GF-D8 (cell line): ENCODE measurements around the gene RBM15B.
"Not testable (repeated sequence)": the region's sequence is repeated elsewhere in the genome, so short reads cannot be mapped to it uniquely, and the experiment has no call there.

Source experiments
- DNase-seq: peaks from one replicate; lab custom pipeline; 2025; lab: John Stamatoyannopoulos, UW

Gene RBM15B

GRCh38 chr3:51391075-51391565 is at the start of gene RBM15B:
TSS of gene RBM15B (plus strand) at chr3:51391285. CDS start at chr3:51391400, 115 bp downstream.
- peak; percentile 87 for DNase-seq

- DNase-seq: no peak
Observed at GRCh38 chr3:51343918-51344687, 47.0 kb upstream of the RBM15B start.

DNA sequence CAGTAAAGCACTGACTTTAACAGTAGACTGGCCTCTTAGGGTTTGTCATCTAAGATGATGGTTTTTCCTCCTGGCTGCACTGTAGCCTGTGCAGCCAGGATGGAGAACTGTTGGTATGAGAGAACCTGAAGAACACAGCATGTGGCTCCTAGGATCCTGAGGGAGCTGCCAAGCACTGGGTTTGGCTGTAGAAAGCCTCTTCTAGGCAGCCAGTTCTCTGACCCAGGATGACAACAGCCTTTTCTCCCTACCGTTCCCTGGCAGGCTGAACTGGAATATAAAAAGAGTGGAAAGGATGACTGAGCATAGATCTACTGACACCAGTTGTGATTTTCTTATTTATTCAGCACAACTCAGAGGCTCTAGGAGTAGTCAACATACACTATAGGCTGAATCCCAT is 40.3 kb upstream of the RBM15B start:
- no peak for DNase-seq

- DNase-seq: no peak
Observed at GRCh38 chr3:51353131-51353530, 38.0 kb upstream of the RBM15B start.

GRCh38 chr3:51353691-51354090 is 37.4 kb upstream of the RBM15B start:
- no peak for DNase-seq

DNA sequence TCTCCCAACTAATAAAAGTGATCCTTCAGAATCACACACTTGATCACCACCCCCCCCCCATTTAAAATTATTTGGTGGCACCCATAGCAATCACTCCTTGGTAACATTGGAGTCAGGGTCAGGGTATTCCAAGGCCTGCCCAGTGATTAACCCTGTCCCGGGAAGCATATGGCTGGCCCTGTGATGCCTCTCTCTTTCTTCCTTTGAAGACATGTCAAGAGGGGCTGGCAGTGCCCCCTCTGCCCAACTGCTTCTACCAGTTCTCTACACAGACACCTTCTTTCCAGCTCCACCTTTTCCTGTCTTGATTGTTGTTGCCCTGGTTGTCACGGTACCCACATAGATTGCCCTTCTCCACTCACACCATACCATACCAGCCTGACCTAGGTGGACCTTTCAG is 36.9 kb upstream of the RBM15B start:
- DNase-seq: no peak

DNA sequence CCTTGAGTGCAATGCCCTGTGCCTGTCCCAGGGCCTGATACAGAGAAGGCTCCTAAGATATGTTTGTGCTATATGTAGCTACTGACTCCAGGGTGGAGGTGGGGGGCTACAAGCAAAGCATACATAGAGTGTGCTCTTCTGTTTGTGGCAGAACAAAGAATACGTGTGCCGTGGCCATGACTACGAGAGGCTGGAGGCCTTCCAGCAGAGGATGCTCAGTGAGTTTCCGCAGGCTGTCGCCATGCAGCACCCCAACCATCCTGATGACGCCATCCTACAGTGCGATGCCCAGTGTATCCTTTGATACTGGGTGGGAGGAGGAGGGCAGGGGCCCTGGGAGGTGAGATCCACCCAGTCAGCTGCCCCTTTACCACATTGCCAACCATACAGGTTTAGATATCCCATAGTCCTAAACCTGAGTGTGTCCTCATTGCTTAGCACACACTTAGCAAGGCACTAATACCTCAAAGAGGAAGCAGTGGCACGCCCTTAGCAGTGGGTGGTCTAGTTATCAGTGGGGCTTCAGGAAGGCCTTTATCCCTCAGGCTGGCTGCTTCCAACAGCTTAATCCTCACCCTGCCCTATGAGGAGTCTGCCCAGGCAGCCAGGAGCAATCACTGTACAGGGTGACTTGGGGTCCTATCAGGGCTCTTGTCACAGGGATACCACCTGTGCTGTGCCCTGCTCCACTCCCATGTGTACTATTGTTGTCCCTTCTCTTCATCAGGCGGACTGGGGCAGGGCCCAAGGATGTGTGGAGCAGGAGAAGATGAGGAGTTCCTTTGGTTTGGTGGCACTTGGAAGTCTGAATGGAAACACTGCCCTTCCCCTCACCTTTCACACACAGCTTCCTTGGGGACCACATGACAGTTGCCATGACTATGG is 36.1 kb upstream of the RBM15B start:
- no peak for DNase-seq

GRCh38 chr3:51355891-51356578 is 35.0 kb upstream of the RBM15B start:
- no peak for DNase-seq

- no peak for DNase-seq
Observed at GRCh38 chr3:51357856-51358255, 33.2 kb upstream of the RBM15B start.

DNA sequence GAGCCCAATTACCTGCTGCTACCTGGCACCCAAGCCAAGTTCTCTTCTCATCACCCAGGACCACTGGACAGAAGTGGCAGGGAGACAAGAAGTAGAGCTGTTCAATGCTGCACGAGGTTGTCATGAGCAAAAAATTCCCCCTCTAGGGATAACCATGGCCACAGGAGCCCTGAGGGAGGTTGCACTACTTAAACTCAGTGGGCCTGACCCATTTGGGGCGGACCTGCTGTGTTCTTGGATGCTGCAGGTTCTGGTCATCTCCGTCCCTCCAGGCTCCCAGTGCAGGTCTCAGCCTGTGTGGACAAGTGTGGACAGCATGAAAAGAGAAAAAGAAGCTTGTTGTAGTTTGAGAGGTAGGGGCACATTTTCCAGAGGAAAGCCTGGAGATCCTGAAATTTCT is 32.1 kb upstream of the RBM15B start:
- DNase-seq: no peak

DNA sequence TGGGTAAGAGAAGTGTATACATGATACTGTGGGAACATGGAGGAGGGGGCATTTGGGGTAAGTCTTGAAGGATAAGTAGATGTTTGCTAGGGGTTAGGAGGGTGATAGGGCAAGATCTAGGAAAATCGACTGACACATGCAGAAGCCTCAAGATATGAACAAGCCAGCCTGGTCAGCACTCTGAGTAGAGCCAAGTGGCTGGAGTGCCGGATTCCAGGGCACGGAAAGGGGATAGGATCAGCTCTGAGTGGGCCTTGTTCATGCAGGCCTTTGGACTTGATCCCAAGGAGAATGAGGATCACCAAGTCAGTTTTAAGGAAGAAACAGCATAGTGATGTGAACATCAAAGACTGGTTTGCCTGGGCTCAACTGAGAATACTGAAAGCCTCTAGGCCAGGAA is 30.3 kb upstream of the RBM15B start:
- no peak for DNase-seq

GRCh38 chr3:51361746-51362145 is 29.3 kb upstream of the RBM15B start:
- DNase-seq: no peak

- no peak for DNase-seq
Observed at GRCh38 chr3:51362476-51362875, 28.6 kb upstream of the RBM15B start.

- DNase-seq: not testable (repeated sequence)
Observed at GRCh38 chr3:51368276-51368675, 22.8 kb upstream of the RBM15B start.

GRCh38 chr3:51371943-51372557 is 19.0 kb upstream of the RBM15B start:
- DNase-seq: peak; percentile 5

- no peak for DNase-seq
Observed at GRCh38 chr3:51373658-51374421, 17.2 kb upstream of the RBM15B start.

DNA sequence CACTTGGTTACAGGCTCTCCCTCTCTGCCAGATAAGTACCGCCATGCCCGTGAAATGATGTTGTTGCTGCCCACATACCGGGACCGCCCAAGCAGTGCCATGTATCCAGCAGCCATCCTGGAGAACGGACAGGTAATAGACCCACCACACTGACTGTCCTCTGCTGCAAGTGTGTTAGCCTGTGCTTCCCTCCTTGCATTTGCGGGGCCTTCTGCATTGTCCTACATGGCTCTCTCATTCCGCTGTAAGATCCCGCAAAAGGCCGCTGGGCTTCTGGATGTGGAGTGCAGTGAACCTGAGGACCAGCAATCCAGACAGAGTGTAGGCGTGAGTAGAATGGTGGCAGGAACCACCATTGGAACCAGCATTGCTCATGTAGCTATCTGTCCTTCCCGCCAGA is 16.6 kb upstream of the RBM15B start:
- DNase-seq: no peak

GRCh38 chr3:51375136-51375535 is 15.9 kb upstream of the RBM15B start:
- no peak for DNase-seq

DNA sequence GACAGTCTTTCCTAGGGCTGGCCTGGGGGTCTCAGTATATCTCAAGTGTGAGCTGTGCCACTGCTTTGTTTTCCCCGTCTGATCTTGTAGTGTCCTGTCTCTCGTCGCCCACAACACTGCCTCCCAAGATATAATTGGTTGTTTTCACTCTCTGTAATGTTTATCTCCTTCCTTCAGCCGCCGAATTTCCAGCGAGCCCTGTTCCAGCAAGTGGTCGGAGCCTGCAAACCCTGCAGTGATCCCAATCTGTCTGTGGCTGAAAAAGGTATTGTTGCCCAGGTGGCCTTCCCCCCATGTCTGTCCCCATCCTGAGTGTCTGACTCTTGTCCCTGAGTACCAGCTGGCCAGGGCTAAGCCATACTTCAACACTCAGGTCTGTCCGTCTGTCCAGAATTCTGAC is 15.5 kb upstream of the RBM15B start:
- DNase-seq: no peak

DNA sequence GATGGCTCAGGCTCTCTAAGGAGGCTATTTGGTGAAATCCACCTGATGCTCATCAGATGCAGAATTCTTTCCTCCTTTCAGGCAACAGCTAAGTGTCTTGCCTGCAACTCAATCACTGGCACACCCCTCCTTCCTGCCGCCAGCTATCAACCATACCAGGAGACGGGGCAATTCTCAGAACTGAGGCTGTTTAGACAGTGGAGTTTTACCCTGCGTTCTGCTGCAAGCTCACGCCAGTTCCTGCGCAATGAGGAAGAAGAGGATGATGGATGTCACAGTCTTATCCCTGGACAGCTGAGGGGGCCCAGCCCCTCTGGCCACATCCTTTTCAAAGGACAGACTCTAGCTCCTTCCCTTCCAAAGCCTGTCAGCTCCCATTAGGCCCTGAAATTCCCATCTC is 13.0 kb upstream of the RBM15B start:
- peak; percentile 4 for DNase-seq

- no peak for DNase-seq
Observed at GRCh38 chr3:51378726-51379125, 12.4 kb upstream of the RBM15B start.
